K562 (cell line): ENCODE measurements around the gene KLF1. TPM values are rescaled to one million over a fixed set of nuclear protein-coding genes. Genes with fewer than 3 reads are reported as not detected.

Experiments used
- ATAC-seq: fragments of 200-7000 bp; cut with Tn5 transposase; 3 replicates; pipeline ENCODE4 v1.9.1; 2020; ENCODE audit warnings: moderate library complexity
- BruUV-seq: library from RNA; stranded (reverse); fragments of 400-500 nt; replicated peaks from 2 replicates; lab custom pipeline; 2021; lab: Mats Ljungman, UMichigan
- CTCF ChIA-PET: fragments of 300-600 bp; formaldehyde crosslinking; extraction: SDS; loops from one replicate; lab custom pipeline; 2021; ENCODE audit warnings: low intra/inter-chr PET ratio; lab: Yijun Ruan, JAX
- POLR2A ChIA-PET: fragments of 300-600, 350-650 bp; sonication (Branson Sonifier 250); formaldehyde crosslinking; extraction: SDS; loops from one replicate; lab custom pipeline; 2021; ENCODE audit warnings: antibody characterized with exemption, inconsistent platforms; lab: Yijun Ruan, JAX
- DNase-seq, 4 experiments: peaks; one replicate each; pipeline versions ENCODE4 v3.0.0 to v3.0.0-alpha.2; 2011 to 2018; ENCODE audit warnings: low spot score in 3 of 4, mixed read lengths in 3 of 4; ENCODE audit errors: extremely low read depth in 1 of 4
- FAIRE-seq: peaks from 2 replicates; lab custom pipeline; 2011; peaks lifted over from hg19 to GRCh38; lab: Jason Lieb, UNC
- H2AFZ ChIP-seq: 2 replicates; pipeline ENCODE4 v1.6.0; 2011; ENCODE audit warnings: low read depth, low read length, control low read depth, inconsistent platforms
- H3K27ac ChIP-seq: fragments of 200-600 bp; 3 replicates; pipeline ENCODE4 v1.8.0; 2011; ENCODE audit warnings: low read depth, mild to moderate bottlenecking, control low read depth, inconsistent platforms, low read length, moderate library complexity, mixed read lengths; ENCODE audit errors: extremely low read depth
- H3K27me3 ChIP-seq, 2 experiments: fragments of 300-600 bp in 1 of 2; 2 replicates in 1 of 2; 3 replicates in 1 of 2; pipeline versions ENCODE4 v1.6.0 to v1.8.0; 2011; ENCODE audit warnings: inconsistent platforms in 2 of 2, low read length in 2 of 2, mild to moderate bottlenecking in 1 of 2, mixed read lengths in 1 of 2, moderate library complexity in 1 of 2; ENCODE audit not compliant: control insufficient read depth in 2 of 2, insufficient read depth in 2 of 2
- H3K36me3 ChIP-seq: fragments of 300-600 bp; 3 replicates; pipeline ENCODE4 v1.8.0; 2011; ENCODE audit warnings: mild to moderate bottlenecking, low read length, inconsistent platforms; ENCODE audit not compliant: control insufficient read depth, insufficient read depth
- H3K4me1 ChIP-seq, 2 experiments: fragments of 200-600 bp in 1 of 2; replicated peaks in 1 of 2; 2 replicates in 1 of 2; 3 replicates in 1 of 2; pipeline versions ENCODE4 v1.5.1 to v1.8.0; 2011; ENCODE audit warnings: inconsistent platforms in 2 of 2, low read length in 2 of 2, mild to moderate bottlenecking in 1 of 2, mixed read lengths in 1 of 2, moderate library complexity in 1 of 2; ENCODE audit not compliant: control insufficient read depth in 2 of 2, insufficient read depth in 2 of 2
- H3K4me2 ChIP-seq: 2 replicates; pipeline ENCODE4 v1.6.1; 2011; ENCODE audit warnings: low read length, control low read depth, inconsistent platforms, mixed read lengths; ENCODE audit not compliant: insufficient read depth
- H3K4me3 ChIP-seq: fragments of 200-600 bp; sonication (generic), shearing (Covaris generic); 2 replicates; pipeline ENCODE4 v1.5.1; 2016; ENCODE audit warnings: control low read depth, inconsistent platforms
- H3K79me2 ChIP-seq: fragments of 200-600 bp; 3 replicates; pipeline ENCODE4 v1.8.0; 2011; ENCODE audit warnings: low read length, inconsistent platforms; ENCODE audit not compliant: control insufficient read depth, insufficient read depth
- H3K9ac ChIP-seq, 2 experiments: 2 replicates each; pipeline versions ENCODE4 v1.6.0 to v1.6.1; 2011; ENCODE audit warnings: low read depth in 2 of 2, low read length in 2 of 2, control low read depth in 1 of 2, inconsistent platforms in 1 of 2, mild to moderate bottlenecking in 1 of 2, mixed read lengths in 1 of 2; ENCODE audit not compliant: insufficient read depth in 1 of 2
- H3K9me1 ChIP-seq: one replicate; pipeline ENCODE4 v1.6.0; 2011; ENCODE audit warnings: inconsistent platforms, mild to moderate bottlenecking, low read length, moderate library complexity; ENCODE audit not compliant: control insufficient read depth, insufficient read depth
- H3K9me3 ChIP-seq: replicated peaks from 2 replicates; pipeline ENCODE4 v1.5.1; 2011; ENCODE audit warnings: low read depth, low read length, inconsistent platforms; ENCODE audit not compliant: control insufficient read depth, insufficient read depth
- H4K20me1 ChIP-seq: replicated peaks from 2 replicates; pipeline ENCODE4 v1.6.1; 2011; ENCODE audit warnings: low read length, inconsistent platforms, mixed read lengths; ENCODE audit not compliant: control insufficient read depth, insufficient read depth
- BRCA1 ChIP-seq, 2 experiments: fragments of 450-650 bp in 1 of 2; sonication (generic) in 1 of 2; formaldehyde crosslinking in 1 of 2; IDR thresholded peaks; 2 replicates each; pipeline versions ENCODE4 v1.5.0 to v1.6.1; 2017 to 2020; ENCODE audit warnings: mild to moderate bottlenecking in 1 of 2, missing genetic modification reagents in 1 of 2
- CTBP1 ChIP-seq: fragments of 450-650 bp; IDR thresholded peaks from 2 replicates; pipeline ENCODE4 v1.6.1; 2016; ENCODE audit warnings: borderline replicate concordance
- EP400 ChIP-seq: fragments of 450-650 bp; IDR thresholded peaks from 2 replicates; pipeline ENCODE4 v1.6.1; 2017; ENCODE audit warnings: antibody characterized with exemption, mild to moderate bottlenecking, moderate library complexity
- GATA2 ChIP-seq: sonication (generic); formaldehyde crosslinking; IDR thresholded peaks from 2 replicates; pipeline ENCODE4 v1.4.0; 2020; ENCODE audit warnings: mild to moderate bottlenecking, missing genetic modification reagents
- GTF2E2 ChIP-seq: fragments of 200-800 bp; sonication (Bioruptor generic); IDR thresholded peaks from 2 replicates; pipeline ENCODE4 v1.6.1; 2016; ENCODE audit warnings: missing genetic modification characterization, missing compliant biosample characterization
- HDAC2 ChIP-seq: fragments of 450-650 bp; IDR thresholded peaks from 2 replicates; pipeline ENCODE4 v1.6.1; 2016; ENCODE audit warnings: mild to moderate bottlenecking
- HNRNPUL1 ChIP-seq: fragments of 200-400 bp; formaldehyde crosslinking; IDR thresholded peaks from 2 replicates; pipeline ENCODE4 v1.6.1; 2017; ENCODE audit warnings: low read length
- MXD1 ChIP-seq: fragments of 250-450 bp; sonication (Bioruptor Pico); IDR thresholded peaks from 2 replicates; pipeline ENCODE4 v1.8.0; 2021; ENCODE audit warnings: borderline replicate concordance, mild to moderate bottlenecking, moderate library complexity; ENCODE audit not compliant: poor library complexity, severe bottlenecking
- POLR2AphosphoS2 ChIP-seq: IDR thresholded peaks from 2 replicates; pipeline ENCODE4 v1.6.1; 2012; ENCODE audit warnings: low read length, improper control_type of control experiment
- RBM25 ChIP-seq: fragments of 200-400 bp; formaldehyde crosslinking; IDR thresholded peaks from 2 replicates; pipeline ENCODE4 v1.6.1; 2018; ENCODE audit warnings: low read length, low read depth, moderate library complexity; ENCODE audit not compliant: severe bottlenecking
- SMAD3 ChIP-seq: fragments of 450-650 bp; formaldehyde crosslinking; conservative IDR thresholded peaks from 2 replicates; pipeline ENCODE4 v1.4.0; 2020; ENCODE audit warnings: mild to moderate bottlenecking
- SPI1 ChIP-seq: IDR thresholded peaks from 2 replicates; pipeline ENCODE4 v1.6.1; 2011; ENCODE audit warnings: low read depth, low read length, control low read depth, borderline replicate concordance
- ZC3H4 ChIP-seq: sonication (generic); formaldehyde crosslinking; IDR thresholded peaks from 2 replicates; pipeline ENCODE4 v1.9.0; 2021; ENCODE audit warnings: missing genetic modification reagents, borderline replicate concordance
- ZNF696 ChIP-seq: fragments of 250-450 bp; sonication (Bioruptor Pico); conservative IDR thresholded peaks from 2 replicates; pipeline ENCODE4 v1.4.0; 2020; ENCODE audit warnings: mild to moderate bottlenecking, moderate library complexity
- WGBS: fragments of 100-300 bp; shearing (Covaris generic); methylation state at CpG from one replicate; pipeline ENCODE4 v1.1.6; 2016; ENCODE audit warnings: low coverage, mixed read lengths; ENCODE audit not compliant: insufficient coverage; ENCODE audit errors: missing lambda C conversion rate; 5-methylcytosine and 5-hydroxymethylcytosine counted together
- in situ Hi-C: fragments of 300-500 bp; cut with MboI; formaldehyde crosslinking; loops from 4 replicates; pipeline ENCODE4 v1.15.0; 2018; ENCODE audit warnings: inconsistent platforms, mixed read lengths
- intact Hi-C: fragments of 100-400 bp; cut with micrococcal nuclease; formaldehyde crosslinking; loops from 2 replicates; pipeline ENCODE4 v1.14.2; 2022
- polyA plus RNA-seq, 8 experiments: library from polyadenylated mRNA; depleted of rRNA in 4 of 8; stranded (reverse) in 5 of 8; unstranded in 3 of 8; fragments of >200 nt; fragmentation: Nextera tagmentation in 2 of 8; fragmentation: Illumina TruSeq in 1 of 8; extraction: Ambion mirVana in 2 of 8; extraction: Trizol in 1 of 8; gene quantifications; 2 replicates each; pipeline versions ENCODE4 v1.2.1 to v1.2.3, GENCODE V29; 2011 to 2014; ENCODE audit warnings: inconsistent platforms in 1 of 8, missing spikeins in 1 of 8
- total RNA-seq, 7 experiments: library from RNA; depleted of rRNA in 6 of 7; stranded (reverse); fragments of >200 nt in 6 of 7; fragmentation: Illumina TruSeq in 2 of 7; extraction: Trizol in 2 of 7; gene quantifications; 2 replicates each; pipeline versions ENCODE4 v1.2.1 to v1.2.3, GENCODE V29; 2011 to 2021; ENCODE audit warnings: low replicate concordance in 1 of 7
- TF ChIP-seq, protein P1 (sequence below): fragments of 450-650 bp; IDR thresholded peaks from 2 replicates; pipeline ENCODE4 v1.6.1; 2016; ENCODE audit warnings: low read depth, mild to moderate bottlenecking, moderate library complexity
- TF ChIP-seq, protein P2 (sequence below): conservative IDR thresholded peaks from 2 replicates; pipeline ENCODE4 v1.6.1; 2011; ENCODE audit warnings: low read depth, mild to moderate bottlenecking, low read length; ENCODE audit not compliant: control insufficient read depth

KLF1 gene
- total and polyA plus RNA-seq, 9 of the 15 experiments (the other 6 are each of a cell fraction or from before 2014, with no cell fraction given) = 8.4 to 163 (median 47.3) TPM

GRCh38 chr19:12933287-12934072 lies 46.5 kb upstream of the KLF1 start, which contains the start of gene FARSA (continued):
- TF ChIP-seq, protein P1, sequence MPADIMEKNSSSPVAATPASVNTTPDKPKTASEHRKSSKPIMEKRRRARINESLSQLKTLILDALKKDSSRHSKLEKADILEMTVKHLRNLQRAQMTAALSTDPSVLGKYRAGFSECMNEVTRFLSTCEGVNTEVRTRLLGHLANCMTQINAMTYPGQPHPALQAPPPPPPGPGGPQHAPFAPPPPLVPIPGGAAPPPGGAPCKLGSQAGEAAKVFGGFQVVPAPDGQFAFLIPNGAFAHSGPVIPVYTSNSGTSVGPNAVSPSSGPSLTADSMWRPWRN = no peak
- TF ChIP-seq MXD1 (CRISPR knock-in tag) (peak; percentile 19), CTBP1 (peak; percentile 14; the same call in 1 of the 2 replicates), POLR2AphosphoS2 (0 out of 2 replicates have a peak, but pooled peaks have one; percentile 77), EP400 (peak; percentile 95)

GRCh38 chr19:12932392-12933286 lies 45.6 kb upstream of the KLF1 start:
- intact Hi-C loops (no loop called here), in situ Hi-C loops (no loop called here)
- Histone ChIP-seq H3K9me3 (no peaks in the 10 kb centered on the region), H3K4me3 (peak overlapping the region; percentile 86), H4K20me1 (no peaks in the 10 kb centered on the region; the same call in 1 of the 2 replicates), H3K36me3 (peaks cover 47% of the 10 kb centered on the region), H3K79me2 (peaks cover 54% of the 10 kb centered on the region), H3K4me2 (peak overlapping the region; percentile 98), H3K27ac (peak overlapping the region; percentile 96), H3K4me1 (peaks cover 27 to 42% of the 10 kb centered on the region in 2 experiments), H3K9me1 (no peaks in the 10 kb centered on the region), H3K9ac (peak overlapping the region; percentile 94 to 97), H2AFZ (no peak overlapping the region), H3K27me3 (no peaks in the 10 kb centered on the region)
- POLR2A ChIA-PET = interaction anchor here (0.6 to 2.1 kb wide), 13 partner anchors 9 to 51 kb away, joined by 3 to 10 read pairs (median 3); partner anchors contain the start of genes DNASE2, GADD45GIP1, GCDH and RAD23A
- FAIRE-seq = peak; percentile 40
- peak; percentile 13 for ATAC-seq
- BruUV-seq = no TSS peak
- CTCF ChIA-PET = no interaction called here
- WGBS = 8% methylated on average over 16 of the region's 16 CpGs
- peak in 1 of 4 experiments; percentile 44 for DNase-seq
- TF ChIP-seq SMAD3 (CRISPR knock-in tag) (no peak), ZNF696 (CRISPR knock-in tag) (no peak), GTF2E2 (tag) (peak; percentile 44), BRCA1 (IDR thresholded peaks at IDR 0.05) (no peak), BRCA1 (CRISPR knock-in tag; IDR thresholded peaks at IDR 0.05) (0 out of 2 replicates have a peak, but pooled peaks have one; percentile 45), HDAC2 (0 out of 2 replicates have a peak, but pooled peaks have one; percentile 13), SPI1 (no peak), RBM25 (peak; percentile 70), ZC3H4 (CRISPR knock-in tag) (peak; percentile 91; the same call in 1 of the 2 replicates), HNRNPUL1 (no peak), GATA2 (CRISPR knock-in tag) (no peak)
- TF ChIP-seq, protein P2, sequence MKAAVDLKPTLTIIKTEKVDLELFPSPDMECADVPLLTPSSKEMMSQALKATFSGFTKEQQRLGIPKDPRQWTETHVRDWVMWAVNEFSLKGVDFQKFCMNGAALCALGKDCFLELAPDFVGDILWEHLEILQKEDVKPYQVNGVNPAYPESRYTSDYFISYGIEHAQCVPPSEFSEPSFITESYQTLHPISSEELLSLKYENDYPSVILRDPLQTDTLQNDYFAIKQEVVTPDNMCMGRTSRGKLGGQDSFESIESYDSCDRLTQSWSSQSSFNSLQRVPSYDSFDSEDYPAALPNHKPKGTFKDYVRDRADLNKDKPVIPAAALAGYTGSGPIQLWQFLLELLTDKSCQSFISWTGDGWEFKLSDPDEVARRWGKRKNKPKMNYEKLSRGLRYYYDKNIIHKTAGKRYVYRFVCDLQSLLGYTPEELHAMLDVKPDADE = peak; percentile 40; the same call in 1 of the 2 replicates
